Astrocyte (in vitro differentiated cells and primary cell): ENCODE data around the gene RNF175.
A peak's percentile ranks its signal among the peaks of the same experiment; 100 is the strongest.

Experiments
- CTCF ChIP-seq: IDR thresholded peaks from 2 replicates; pipeline ENCODE4 v1.5.1; 2011; ENCODE audit warnings: low read depth, mild to moderate bottlenecking, inconsistent platforms, low read length, moderate library complexity; ENCODE audit not compliant: insufficient read depth
- EZH2 ChIP-seq: IDR thresholded peaks from 2 replicates; pipeline ENCODE4 v1.6.1; 2012; ENCODE audit warnings: mild to moderate bottlenecking, low read length, inconsistent platforms; ENCODE audit not compliant: insufficient read depth

DNA sequence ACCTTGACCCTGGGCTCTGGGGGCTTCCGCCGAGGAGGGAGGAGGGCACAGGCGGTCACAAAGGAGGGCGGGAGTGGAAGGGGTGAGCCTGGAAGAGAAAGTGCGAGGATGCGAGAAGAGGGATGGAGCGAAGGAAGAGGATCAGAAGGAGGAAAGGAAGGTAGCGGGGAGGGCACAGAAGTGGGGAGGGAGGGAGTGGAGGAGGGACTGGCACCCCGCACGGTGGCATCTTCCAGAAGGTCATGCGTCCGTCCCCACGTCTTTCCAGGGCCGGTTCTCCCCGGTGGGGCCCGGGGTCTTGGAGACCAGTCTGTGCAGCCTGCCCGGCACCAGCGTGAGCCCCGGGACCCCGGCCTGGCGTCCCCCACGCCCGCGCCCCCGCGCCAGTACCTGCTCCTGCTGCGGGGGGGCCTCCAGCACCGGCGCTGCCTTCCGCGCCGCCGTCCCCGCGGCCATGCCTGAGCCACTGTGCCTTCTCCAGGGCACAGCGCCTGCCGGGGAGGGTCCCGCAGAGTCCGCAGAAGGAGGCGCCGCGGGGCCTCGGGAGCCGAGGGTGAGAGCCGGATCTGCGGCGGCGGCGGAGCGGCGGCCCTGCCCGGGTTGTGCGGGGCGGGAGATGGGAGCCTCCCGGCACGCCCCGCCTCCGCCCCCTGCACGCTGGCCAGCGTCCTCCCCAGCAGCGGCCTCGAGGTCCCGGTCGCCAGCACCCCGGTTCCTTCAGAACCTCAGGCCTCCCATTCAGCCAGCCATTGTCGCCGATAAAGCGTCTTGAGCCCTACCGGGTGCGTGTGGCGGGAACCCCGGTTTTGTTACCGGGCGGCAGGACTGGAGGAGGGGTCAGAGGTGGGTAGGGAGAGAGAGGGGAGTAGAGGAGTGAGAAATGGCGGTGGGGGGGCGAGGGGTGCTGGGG is at the start of gene RNF175:
- TF ChIP-seq CTCF (no peak), EZH2 (peak; percentile 61)
